Fibroblast of skin of scalp (primary cell): ENCODE measurements around the gene NT5C1A.

Experiments used
- DNase-seq: peaks from one replicate; pipeline ENCODE4 v3.0.0-alpha.2; 2013

Gene NT5C1A

GRCh38 chr1:39689635-39690034 lies 17.7 kb upstream of the NT5C1A start:
- no peak for DNase-seq

GRCh38 chr1:39689214-39689613 lies 17.3 kb upstream of the NT5C1A start:
- DNase-seq, result no peak

- DNase-seq, result no peak
Measured at GRCh38 chr1:39688706-39689105, 16.8 kb upstream of the NT5C1A start.

DNA sequence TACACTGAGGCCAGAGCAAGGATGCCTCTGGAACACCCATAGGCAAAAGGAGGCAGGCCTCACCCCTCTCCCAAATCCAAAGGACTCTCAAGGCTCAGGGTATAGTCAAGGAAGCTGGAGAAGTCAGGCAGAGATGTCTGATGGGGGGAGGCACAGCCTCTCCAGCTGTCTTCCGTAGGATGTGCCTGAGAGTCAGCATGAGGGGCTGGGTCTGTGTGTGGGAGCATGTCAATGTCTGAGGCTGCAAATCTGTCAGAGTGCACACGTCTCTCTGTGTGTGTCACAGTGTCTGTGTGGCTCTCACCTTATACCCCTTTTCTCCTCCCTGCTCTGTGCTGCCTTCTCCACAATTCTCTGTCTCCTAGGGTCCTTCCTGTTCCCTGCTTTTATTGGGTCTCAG lies 15.3 kb upstream of the NT5C1A start:
- no peak for DNase-seq

- no peak for DNase-seq
Measured at GRCh38 chr1:39685071-39685470, 13.2 kb upstream of the NT5C1A start.

DNA sequence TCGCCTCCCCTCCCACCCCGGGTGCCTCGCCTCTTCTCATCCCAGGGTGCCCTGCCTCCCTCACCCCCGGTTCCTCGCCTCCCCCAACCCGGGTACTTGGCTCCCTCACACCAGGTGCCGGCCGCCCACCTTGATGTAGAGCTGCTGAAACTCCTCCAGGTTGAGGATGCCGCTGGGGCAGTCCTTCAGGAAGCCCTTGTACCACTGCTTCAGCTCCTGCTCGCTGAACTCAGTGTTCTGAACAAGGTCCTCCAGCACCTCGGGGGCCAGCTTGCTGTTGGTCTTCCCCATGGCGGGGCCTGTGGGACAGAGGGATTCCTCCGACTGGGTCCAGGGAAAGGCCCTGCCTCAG lies 12.4 kb upstream of the NT5C1A start:
- no peak for DNase-seq

DNA sequence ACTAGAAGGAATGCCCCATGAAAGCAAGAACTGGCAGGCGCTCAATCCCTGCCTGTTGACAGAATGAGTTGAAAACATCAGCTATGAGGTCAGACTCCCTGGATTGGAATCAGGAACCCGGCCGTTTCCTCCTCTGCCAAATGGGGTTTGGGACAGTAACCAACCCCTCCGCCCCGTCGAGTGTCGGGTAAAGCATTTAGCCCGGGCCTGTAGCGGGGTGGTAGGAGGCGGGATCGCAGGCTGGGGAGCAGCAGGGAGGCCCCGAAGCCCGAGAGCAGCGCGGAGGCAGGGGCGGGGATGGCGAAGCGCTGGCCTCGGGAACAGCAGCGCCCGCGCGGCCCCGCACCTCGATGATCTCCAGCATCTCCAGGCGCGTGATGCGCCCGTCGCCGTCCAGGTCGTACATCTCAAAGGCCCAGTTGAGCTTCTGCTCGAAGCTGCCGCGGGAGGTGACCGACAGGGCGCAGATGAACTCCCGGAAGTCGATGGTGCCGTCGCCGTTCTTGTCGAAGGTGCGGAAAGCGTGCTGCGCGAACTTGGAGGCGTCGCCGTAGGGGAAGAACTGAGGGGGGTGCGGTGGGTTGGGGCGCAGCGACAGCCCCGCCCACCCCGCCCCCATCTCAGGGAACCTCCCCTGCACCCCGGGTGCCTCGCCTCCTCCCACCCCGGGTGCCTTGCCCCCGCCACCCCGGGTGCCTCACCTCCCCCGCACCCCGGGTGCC lies 11.8 kb upstream of the NT5C1A start:
- no peak for DNase-seq

DNA sequence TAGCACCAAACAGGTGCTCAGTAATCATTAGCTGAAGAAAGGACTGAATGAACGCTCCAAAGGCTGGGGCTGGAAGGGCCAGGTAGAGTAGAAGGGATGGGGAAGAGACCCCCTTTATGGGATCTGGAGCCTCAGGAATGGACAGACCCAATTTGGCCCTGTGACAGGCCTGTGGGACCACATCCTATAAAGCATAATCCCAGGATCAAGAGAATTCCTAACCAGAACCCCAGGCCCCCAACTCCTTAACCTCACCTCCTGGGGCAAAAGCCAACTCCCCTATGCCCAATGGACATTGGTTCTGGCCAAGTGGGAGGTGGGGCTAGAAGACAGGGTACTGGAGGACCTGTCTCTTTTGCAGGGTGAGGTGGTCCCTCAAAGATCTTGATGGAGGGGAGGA lies 10.1 kb upstream of the NT5C1A start:
- DNase-seq, result no peak

DNA sequence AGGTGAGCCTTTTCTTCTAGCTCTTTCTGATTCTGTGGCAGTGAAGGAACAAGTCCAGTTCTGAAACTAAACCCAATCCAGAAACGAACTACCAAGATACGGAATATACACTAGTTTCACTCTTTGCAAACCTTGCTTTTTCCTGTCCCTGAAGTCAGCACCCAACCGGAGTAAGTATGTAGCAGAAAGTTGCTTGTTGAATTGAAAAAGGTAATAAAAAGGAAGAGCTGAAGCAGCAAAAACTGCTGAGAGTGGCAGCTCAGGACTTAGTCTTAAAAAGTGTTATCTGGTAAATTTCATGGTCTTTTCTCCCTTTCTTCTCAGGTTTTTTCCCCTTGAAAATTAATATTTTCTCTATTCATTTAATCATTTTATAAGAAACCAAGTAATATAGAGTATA lies 9.4 kb upstream of the NT5C1A start:
- DNase-seq, result no peak

DNA sequence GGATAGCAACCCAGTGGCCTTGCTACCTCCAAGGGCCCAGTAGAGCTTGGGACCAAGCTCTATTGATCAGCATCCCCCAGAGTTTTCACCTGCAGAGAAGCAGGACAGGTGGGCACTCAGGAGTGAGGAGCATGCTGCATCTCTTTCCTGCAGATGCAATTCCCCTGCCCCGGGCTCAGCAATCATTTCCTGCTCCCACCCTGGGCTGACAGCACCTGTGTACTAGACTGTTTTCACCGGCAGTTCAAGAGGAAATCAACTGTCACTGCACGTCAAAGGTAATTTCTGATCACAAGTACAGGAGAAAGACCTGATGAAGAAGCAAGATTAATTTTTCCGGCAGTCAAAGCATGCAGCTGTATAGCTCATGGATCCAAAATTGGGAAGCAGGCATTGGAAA lies 8.8 kb upstream of the NT5C1A start:
- DNase-seq, result no peak

- DNase-seq, result no peak
Measured at GRCh38 chr1:39679821-39680220, 7.9 kb upstream of the NT5C1A start.

DNA sequence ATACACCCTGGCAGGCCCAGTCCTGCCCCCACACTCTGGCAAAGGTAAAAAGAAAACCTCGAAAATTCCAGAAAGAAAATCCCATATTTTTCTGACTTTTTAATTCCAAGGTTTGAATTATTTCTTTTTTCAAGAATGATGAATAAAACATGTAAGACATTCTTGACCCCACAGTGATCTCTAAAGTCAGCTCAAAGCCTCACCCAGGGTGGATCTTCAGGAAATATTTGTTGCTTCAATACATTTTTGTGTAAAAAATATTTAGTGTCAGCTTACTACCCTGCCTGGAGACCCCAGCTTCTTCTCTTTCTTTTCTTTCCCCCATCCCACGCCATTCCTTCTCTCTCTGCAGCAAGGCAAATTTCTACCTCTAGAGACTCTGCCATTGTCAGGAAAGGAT lies 7.0 kb upstream of the NT5C1A start:
- no peak for DNase-seq

DNA sequence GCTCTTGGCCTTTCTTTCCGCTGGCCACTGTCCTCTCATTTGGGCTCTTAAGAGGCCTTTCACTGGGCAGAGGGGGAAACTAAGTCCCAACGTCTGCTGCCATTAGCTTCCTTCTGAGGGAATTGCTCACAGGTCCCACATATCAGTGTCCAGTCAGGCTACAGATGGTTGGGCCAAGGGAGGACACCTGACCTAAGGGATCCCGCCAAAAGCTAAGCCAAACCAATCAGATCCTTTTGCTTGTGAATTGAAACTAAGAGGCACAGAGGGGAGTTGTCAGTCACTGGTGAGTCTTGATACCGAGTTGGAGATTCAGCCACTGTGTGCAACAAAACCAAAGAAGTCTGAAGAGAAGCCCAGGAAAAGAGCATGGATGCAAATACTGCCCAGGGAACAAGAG lies 5.7 kb upstream of the NT5C1A start:
- DNase-seq, result no peak

GRCh38 chr1:39676948-39677548 lies 5.1 kb upstream of the NT5C1A start:
- no peak for DNase-seq

DNA sequence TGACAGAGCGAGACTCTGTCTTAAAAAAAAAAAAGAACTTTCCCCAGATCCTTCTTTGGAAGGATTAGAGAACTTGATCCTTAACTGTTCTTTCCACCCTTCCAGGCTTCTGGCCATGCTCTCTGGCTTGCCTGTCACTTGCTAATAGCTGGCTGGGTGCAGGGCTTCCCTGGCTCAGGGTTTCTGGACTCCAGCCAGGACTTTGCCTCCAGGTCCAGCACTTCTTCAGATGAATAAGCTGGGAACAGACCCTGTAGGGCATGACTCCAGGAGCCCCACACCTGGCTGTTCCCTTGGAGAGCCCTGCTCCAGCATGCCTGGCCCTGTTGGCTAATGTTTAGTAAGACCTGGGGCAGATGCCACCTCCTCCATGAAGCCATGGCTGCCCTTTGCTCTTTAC lies 3.3 kb upstream of the NT5C1A start:
- no peak for DNase-seq

GRCh38 chr1:39673215-39673614 lies 1.3 kb upstream of the NT5C1A start:
- no peak for DNase-seq

GRCh38 chr1:39672551-39672947 lies 642 bp upstream of the NT5C1A start:
- no peak for DNase-seq

DNA sequence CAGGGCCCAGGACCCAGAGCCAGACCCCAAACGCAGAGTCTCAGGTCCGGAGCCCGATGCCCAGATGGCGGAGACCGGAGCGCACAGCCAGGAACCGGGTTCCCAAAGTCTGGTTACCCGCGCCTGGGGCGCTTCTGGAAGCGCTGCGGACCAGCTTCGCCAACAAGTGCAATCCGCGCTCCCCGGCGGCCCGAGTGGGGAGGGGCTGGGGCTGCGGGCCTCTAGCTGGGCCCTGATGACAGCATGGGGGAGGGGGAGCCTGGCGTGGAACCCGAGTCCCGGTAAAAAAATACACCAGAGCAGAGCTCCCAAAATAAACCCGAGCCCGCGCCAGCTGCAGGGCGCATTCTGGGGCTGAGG lies 494 bp downstream of the NT5C1A start:
- DNase-seq, result no peak

DNA sequence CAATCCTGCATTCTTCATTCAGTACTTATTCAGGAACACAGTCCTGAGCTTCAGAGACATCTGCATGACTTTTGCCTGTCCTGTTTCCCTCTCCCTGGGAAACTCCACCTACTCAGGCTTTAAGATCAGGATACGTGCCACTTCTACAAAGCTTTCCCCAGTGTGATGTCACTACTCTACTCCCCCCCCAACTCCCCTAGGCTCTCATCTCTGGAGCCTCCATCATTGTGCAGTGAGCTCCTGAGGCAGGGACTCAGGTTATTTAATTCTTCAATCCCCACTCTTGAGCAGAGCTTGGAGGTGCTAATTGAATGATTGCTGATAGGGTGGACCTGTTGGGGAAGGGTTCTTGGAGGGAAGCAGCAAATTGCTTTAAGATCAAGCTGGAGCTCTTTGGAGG lies 1.2 kb downstream of the NT5C1A start:
- DNase-seq, result no peak

DNA sequence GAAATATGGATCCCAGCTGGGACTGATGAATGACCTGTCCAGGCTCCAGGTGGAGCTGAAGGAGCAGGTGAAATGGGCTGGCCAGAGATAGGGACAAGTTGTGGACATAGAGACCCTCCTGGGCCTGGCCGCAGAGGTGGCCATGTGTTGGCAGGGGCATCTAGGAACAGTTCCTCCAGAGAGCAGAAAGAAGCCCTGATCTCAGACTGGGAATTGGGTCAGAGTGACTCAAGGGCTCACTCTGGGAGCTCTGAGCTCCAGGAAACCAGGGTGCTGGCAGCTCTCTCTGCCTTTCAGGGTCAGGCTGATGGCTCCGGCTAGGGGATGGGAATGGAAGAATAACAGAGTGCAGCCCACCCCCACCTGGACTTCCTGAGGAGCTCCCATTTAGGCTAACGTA lies 3.0 kb downstream of the NT5C1A start:
- DNase-seq, result no peak

DNA sequence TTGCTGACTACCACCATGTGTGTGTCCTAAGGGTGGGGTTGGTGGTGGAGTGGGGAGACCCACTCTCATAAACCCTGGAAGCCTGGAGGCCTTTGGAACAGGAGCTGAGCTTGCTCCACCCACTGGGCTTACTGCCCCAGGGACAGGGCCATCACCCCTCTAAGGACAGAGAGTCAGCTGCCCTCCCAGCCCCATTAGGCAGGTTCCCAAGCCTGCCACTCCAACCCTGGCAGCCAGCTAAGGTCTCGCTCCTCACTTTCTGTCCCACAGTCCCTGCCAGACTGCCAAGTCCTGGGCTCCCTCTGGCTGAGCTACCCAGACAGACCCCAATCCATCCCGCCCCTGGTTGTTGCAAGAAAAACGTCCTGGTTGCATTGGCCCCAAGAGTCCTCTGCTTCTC lies 3.8 kb downstream of the NT5C1A start:
- DNase-seq, result no peak

- no peak for DNase-seq
Measured at GRCh38 chr1:39666772-39667171, 5.1 kb downstream of the NT5C1A start.

DNA sequence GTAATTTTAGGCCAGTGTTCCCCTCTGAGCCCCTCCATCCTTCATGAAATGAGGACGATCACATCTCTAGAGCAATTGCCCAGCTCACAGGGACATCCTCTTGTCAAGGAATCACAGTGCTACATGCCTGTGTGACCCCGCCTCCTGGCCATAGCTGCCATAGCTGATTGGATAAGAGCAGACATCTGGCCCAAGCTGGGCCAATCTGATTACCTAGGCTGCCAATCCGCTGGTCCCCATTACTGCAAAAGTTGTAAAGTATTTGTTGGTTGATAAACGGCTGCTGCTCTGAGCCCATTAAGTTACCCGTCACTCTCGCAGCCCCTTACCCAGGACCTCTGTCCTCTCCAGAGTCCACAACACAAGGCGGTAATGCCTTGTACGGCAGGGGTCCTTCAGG lies 8.3 kb downstream of the NT5C1A start:
- no peak for DNase-seq

- DNase-seq, result no peak
Measured at GRCh38 chr1:39662861-39663260, 9.0 kb downstream of the NT5C1A start.

DNA sequence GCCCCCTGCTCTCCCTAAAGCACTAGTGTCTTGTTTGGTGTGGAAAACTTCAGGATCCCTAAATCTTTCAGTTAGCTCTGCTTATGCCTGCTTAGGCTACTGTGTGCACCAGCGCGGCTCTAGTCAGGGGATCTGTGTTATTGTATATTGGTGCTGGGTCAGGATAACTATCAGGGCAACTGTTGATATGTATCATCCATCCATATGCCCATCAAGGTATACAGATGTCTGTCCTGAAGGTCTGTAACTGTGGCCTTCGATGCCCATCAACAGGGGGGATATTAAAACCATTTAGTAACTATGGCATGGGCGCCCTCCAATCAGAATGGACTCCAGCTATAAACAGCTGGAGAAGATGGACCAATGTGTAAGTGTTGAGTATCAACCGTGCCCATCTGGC lies 12.4 kb downstream of the NT5C1A start:
- no peak for DNase-seq
